Upper lobe of left lung (tissue), 6 donors: ENCODE measurements around the gene SPEF2. TPM values are rescaled to one million over a fixed set of nuclear protein-coding genes. Genes with fewer than 3 reads are reported as not detected.

Experiments used
- ATAC-seq, 2 donors: fragments of 200-7000 bp; cut with Tn5 transposase; one replicate each; pipeline ENCODE4 v1.9.1; 2022; ENCODE audit warnings: mild to moderate bottlenecking in 2 of 2, moderate library complexity in 2 of 2; ENCODE audit not compliant: low FRiP score in 2 of 2
- DNase-seq, 2 donors: peaks; one replicate each; pipeline ENCODE4 v3.0.0-alpha.2; 2019 to 2020
- H3K27ac ChIP-seq, 4 donors: fragments of 200-600 bp; sonication (generic); one replicate each; pipeline ENCODE4 v1.5.1; 2016 to 2019
- H3K27me3 ChIP-seq, 4 donors: fragments of 200-600 bp; sonication (generic); one replicate each; pipeline ENCODE4 v1.5.1; 2017 to 2019
- H3K36me3 ChIP-seq, 4 donors: fragments of 200-600 bp; sonication (generic); one replicate each; pipeline ENCODE4 v1.5.1; 2016 to 2019
- H3K4me1 ChIP-seq, 4 donors: fragments of 200-600 bp; sonication (generic); one replicate each; pipeline ENCODE4 v1.5.1; 2018 to 2019
- H3K4me3 ChIP-seq, 4 donors: fragments of 200-600 bp; sonication (generic); one replicate each; pipeline ENCODE4 v1.5.1; 2017 to 2019; ENCODE audit warnings: mild to moderate bottlenecking in 2 of 4, moderate library complexity in 1 of 4
- H3K9me3 ChIP-seq, 4 donors: fragments of 200-600 bp; sonication (generic); one replicate each; pipeline ENCODE4 v1.5.1; 2018 to 2019
- CTCF ChIP-seq, 6 experiments: fragments of 450-650 bp in 4 of 6; fragments of 200-600 bp in 2 of 6; sonication (generic) in 2 of 6; IDR thresholded peaks; one replicate each; pipeline ENCODE4 v1.5.1; 2016 to 2019; ENCODE audit warnings: antibody characterized with exemption in 6 of 6
- EP300 ChIP-seq, 4 donors: sonication (generic); formaldehyde crosslinking; IDR thresholded peaks; one replicate each; pipeline ENCODE4 v1.5.1; 2017; ENCODE audit warnings: antibody characterized with exemption in 4 of 4, control low read depth in 2 of 4
- POLR2A ChIP-seq, 4 donors: fragments of 450-650 bp; IDR thresholded peaks; one replicate each; pipeline ENCODE4 v1.5.1; 2016 to 2017; ENCODE audit warnings: antibody characterized with exemption in 4 of 4, mild to moderate bottlenecking in 2 of 4
- POLR2AphosphoS5 ChIP-seq, 2 donors: sonication (generic); formaldehyde crosslinking; IDR thresholded peaks; one replicate each; pipeline ENCODE4 v1.5.1; 2017; ENCODE audit warnings: antibody characterized with exemption in 2 of 2
- WGBS, 2 donors: methylation state at CpG; one replicate each; pipeline ENCODE4 v1.1.5; 2017 to 2018; 5-methylcytosine and 5-hydroxymethylcytosine counted together
- total RNA-seq, 6 donors: library from RNA; depleted of rRNA in 4 of 6; stranded (reverse); fragments of >200 nt in 4 of 6; gene quantifications; one replicate each; pipeline versions ENCODE4 v1.1.0 to v1.2.1, GENCODE V29; 2016 to 2021
- donor health status: DM: no; HTN: no; CAD: no; lungs with moderate emphysema.
- donor health status: DM: no; HTN: yes; CAD: no; lungs with severe emphysema.

Gene SPEF2
- total RNA-seq, 6 donors from 2014 or later: 6.6 to 95.3 (median 13.9) TPM

DNA sequence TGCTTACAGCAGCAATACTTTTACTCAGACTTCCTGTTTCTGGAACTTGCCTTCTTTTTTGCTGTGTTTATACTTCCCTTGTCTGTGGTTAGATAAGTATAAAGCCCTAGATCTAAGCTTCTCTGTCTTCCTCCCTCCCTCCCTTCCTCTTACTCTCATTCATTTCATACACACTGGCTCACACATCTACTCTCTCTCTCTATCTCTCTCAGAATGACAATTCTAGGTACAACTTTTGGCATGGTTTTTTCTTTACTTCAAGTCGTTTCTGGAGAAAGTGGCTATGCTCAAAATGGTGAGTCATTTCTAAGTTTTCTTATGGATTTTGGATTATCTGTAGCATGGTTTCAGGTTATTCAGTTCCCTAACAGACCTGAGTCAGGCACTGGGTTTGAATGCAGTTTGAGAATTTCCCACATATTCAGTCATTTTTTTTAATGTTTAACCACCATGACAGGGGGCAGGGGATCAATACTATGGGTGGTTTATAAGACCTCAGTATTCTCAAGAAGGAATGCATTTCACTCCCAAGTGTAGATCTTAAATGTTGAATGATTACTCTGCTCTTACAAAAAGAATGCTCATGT is 239.2 kb downstream of the SPEF2 start, which contains the start of gene IL7R:
Gene IL7R, plus strand, starts transcription at position 127 of the 587 bp plus-strand sequence. Its CDS starts 87 bp downstream, at position 214.
- H3K4me3 ChIP-seq: peak within 1 kb of the TSS in 3 of 4 donors; percentile 33 to 46 (median 39)
- DNase-seq: no peak

DNA sequence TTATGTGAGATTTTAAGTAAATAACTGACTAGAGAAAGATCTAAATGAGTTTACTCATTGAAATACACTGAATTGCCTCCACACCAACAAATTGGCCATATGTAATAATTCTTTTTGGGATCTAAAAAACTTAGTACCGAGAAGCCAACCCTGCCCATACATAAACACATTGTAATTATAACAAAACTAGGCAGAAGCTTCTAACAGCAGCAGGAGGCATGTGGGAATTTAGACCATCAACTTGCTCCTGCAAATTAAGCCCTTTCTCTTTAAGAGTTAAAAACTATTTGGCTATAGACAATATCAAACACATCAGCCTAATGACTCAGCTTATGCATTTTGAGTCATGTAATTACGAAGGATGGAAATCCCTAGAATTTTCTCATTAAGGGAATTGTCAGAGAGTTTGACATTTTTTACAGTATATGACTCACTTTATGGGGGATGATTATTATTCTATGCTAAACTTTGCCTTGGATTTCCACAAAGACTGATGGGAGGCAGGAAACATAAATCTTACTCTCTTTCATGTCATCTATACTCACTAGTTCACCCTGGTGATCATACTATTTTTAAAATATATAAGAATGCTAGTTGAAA is 240.0 kb downstream of the SPEF2 start:
- 46 to 52% methylated on average over 2 of the region's 2 CpGs for WGBS, 2 donors
- Histone ChIP-seq H3K9me3 (no peaks in the 10 kb centered on the region), H3K36me3 (peaks cover 0 to 3% (median 0%) of the 10 kb centered on the region in 4 donors), H3K4me3 (peak overlapping the region in 3 of 4 donors; percentile 33 to 46 (median 39)), H3K27ac (peak overlapping the region; percentile 73 to 92 (median 79)), H3K4me1 (peaks cover 4 to 18% (median 9%) of the 10 kb centered on the region in 4 donors), H3K27me3 (no peaks in the 10 kb centered on the region)
- TF ChIP-seq POLR2A (IDR thresholded peaks at IDR 0.05) (no peak), CTCF (IDR thresholded peaks at IDR 0.05) (no peak), EP300 (IDR thresholded peaks at IDR 0.05) (no peak), POLR2AphosphoS5 (IDR thresholded peaks at IDR 0.05) (no peak)
- ATAC-seq (no peak), DNase-seq (no peak)

More for the DNA sequence above, 239.2 kb downstream of the SPEF2 start, which contains the start of gene IL7R:
- 30 to 37% methylated on average over 1 of the region's 1 CpG for WGBS, 2 donors
- Histone ChIP-seq H3K9me3 (no peaks in the 10 kb centered on the region), H3K36me3 (peaks cover 0 to 3% (median 0%) of the 10 kb centered on the region in 4 donors), H3K27ac (peak within 1 kb of the TSS; percentile 73 to 92 (median 79)), H3K27me3 (no peaks in the 10 kb centered on the region), H3K4me1 (peaks cover 10 to 22% (median 14%) of the 10 kb centered on the region in 4 donors)
- peak in 1 of 2 donors; percentile 70 for ATAC-seq
- TF ChIP-seq POLR2AphosphoS5 (IDR thresholded peaks at IDR 0.05) (peak in 1 of 2 donors; percentile 14), EP300 (IDR thresholded peaks at IDR 0.05) (no peak), CTCF (IDR thresholded peaks at IDR 0.05) (no peak), POLR2A (IDR thresholded peaks at IDR 0.05) (peak in 2 of 4 donors; percentile 17 to 76)

DNA sequence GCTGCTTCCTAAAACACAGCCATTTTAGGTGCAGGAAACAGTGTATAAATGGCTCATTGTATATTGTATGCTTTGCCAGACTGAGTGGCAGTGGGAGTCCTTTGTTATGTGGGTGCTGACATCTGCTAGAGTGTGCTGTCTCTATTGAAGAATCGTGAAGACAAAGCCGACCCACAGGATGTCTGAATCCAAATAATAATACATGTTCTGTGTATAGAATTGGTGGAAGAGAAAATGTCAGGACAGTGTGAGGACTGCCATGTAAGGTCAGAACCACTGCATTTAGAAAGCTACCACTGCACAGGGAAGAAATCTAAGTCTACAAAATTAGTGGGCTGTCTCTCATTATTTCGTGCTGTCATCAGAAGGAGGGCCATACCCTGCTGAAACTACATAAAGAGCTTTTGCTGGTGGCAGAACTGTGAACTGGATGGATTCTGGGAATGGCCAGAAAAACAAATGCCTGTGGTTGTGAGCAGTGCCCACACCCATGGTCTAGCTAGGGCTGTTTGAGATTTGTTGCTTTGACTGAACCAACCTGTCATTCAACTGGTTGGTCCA is 241.5 kb downstream of the SPEF2 start:
- peak overlapping the region; percentile 58 to 92 (median 79) for H3K27ac ChIP-seq
- ATAC-seq (no peak), DNase-seq (no peak)
- H3K4me3 ChIP-seq: peak overlapping the region in 3 of 4 donors; percentile 33 to 46 (median 39)
- H3K36me3 ChIP-seq: peaks cover 0 to 7% (median 2%) of the 10 kb centered on the region in 4 donors
- H3K27me3 ChIP-seq: no peaks in the 10 kb centered on the region
- TF ChIP-seq POLR2AphosphoS5 (IDR thresholded peaks at IDR 0.05) (peak in 1 of 2 donors; percentile 16), EP300 (IDR thresholded peaks at IDR 0.05) (no peak), POLR2A (IDR thresholded peaks at IDR 0.05) (peak in 1 of 4 donors; percentile 27), CTCF (IDR thresholded peaks at IDR 0.05) (no peak)
- whole genome bisulfite sequencing, 2 donors: 39 to 53% methylated on average over 3 of the region's 3 CpGs
- peaks cover 0 to 14% (median 4%) of the 10 kb centered on the region in 4 donors for H3K4me1 ChIP-seq
- H3K9me3 ChIP-seq: no peaks in the 10 kb centered on the region

DNA sequence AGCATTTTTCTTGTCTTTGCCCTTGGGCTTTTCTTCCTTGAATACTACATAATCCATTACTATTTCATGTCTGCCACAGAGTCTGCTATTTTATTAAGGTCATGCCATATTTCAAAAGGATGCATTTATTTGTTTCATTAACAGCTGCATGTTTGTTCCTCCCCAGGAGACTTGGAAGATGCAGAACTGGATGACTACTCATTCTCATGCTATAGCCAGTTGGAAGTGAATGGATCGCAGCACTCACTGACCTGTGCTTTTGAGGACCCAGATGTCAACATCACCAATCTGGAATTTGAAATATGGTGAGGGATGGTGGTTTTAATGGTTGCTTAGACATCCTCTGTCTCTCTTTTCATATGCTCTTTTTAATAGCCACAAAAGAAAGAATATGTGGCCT is 243.0 kb downstream of the SPEF2 start:
- H3K27ac ChIP-seq: peak overlapping the region in 2 of 4 donors; percentile 81 to 92
- DNase-seq (no peak), ATAC-seq (no peak)
- H3K27me3 ChIP-seq: no peaks in the 10 kb centered on the region
- H3K36me3 ChIP-seq: peaks cover 0 to 11% (median 2%) of the 10 kb centered on the region in 4 donors
- peaks cover 0 to 14% (median 3%) of the 10 kb centered on the region in 4 donors for H3K4me1 ChIP-seq
- peak overlapping the region in 2 of 4 donors; percentile 33 to 46 for H3K4me3 ChIP-seq
- H3K9me3 ChIP-seq: no peaks in the 10 kb centered on the region
- TF ChIP-seq EP300 (IDR thresholded peaks at IDR 0.05): no peak
- TF ChIP-seq POLR2AphosphoS5 (IDR thresholded peaks at IDR 0.05): no peak
- TF ChIP-seq POLR2A (IDR thresholded peaks at IDR 0.05): no peak
- no peak for TF ChIP-seq CTCF (IDR thresholded peaks at IDR 0.05)
- 67 to 73% methylated on average over 1 of the region's 1 CpG for WGBS, 2 donors
